Fibroblast of pulmonary artery (primary cell): ENCODE data around the gene GULP1.

Source experiments
- DNase-seq: peaks from one replicate; pipeline ENCODE4 v3.0.0-alpha.2; 2010; ENCODE audit warnings: low read depth
- H3K4me3 ChIP-seq: replicated peaks from 2 replicates; pipeline ENCODE4 v1.5.1; 2011; ENCODE audit warnings: low read depth, mild to moderate bottlenecking, control low read depth, low read length, moderate library complexity
- TF ChIP-seq, protein P1 (sequence below): IDR thresholded peaks from 2 replicates; pipeline ENCODE4 v1.5.1; 2011; ENCODE audit warnings: mild to moderate bottlenecking, control low read depth, low read length, inconsistent platforms; ENCODE audit errors: missing control alignments

Gene GULP1

GRCh38 chr2:188345831-188346458, 54.3 kb downstream of the GULP1 start:
- no peak for DNase-seq
- H3K4me3 ChIP-seq: no peak overlapping the region
- TF ChIP-seq, protein P1, sequence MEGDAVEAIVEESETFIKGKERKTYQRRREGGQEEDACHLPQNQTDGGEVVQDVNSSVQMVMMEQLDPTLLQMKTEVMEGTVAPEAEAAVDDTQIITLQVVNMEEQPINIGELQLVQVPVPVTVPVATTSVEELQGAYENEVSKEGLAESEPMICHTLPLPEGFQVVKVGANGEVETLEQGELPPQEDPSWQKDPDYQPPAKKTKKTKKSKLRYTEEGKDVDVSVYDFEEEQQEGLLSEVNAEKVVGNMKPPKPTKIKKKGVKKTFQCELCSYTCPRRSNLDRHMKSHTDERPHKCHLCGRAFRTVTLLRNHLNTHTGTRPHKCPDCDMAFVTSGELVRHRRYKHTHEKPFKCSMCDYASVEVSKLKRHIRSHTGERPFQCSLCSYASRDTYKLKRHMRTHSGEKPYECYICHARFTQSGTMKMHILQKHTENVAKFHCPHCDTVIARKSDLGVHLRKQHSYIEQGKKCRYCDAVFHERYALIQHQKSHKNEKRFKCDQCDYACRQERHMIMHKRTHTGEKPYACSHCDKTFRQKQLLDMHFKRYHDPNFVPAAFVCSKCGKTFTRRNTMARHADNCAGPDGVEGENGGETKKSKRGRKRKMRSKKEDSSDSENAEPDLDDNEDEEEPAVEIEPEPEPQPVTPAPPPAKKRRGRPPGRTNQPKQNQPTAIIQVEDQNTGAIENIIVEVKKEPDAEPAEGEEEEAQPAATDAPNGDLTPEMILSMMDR: no peak

DNA sequence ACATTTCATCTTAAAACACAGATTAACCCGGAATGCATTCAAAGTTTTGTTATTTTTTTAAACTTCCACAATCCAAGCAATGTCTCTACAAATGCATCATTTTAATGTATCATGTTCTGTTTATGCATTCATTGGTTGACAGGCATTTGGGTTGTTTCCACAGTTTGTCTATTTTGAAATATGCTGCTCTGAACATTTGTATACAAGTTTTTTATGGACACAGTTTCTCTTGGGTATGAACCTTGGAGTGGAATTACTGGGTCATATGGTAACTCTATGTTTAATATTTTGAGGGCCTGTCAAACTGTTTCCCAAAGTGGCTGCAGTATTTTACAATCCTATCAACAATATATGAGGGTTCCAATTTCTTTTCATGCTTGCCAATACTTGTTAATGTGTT, 57.3 kb downstream of the GULP1 start:
- TF ChIP-seq, protein P1: no peak
- no peak for DNase-seq
- H3K4me3 ChIP-seq: no peak overlapping the region

- TF ChIP-seq, protein P1: no peak
- no peak for DNase-seq
- H3K4me3 ChIP-seq: no peak overlapping the region
Measured at GRCh38 chr2:188353282-188353681, 61.6 kb downstream of the GULP1 start.

GRCh38 chr2:188360485-188361263, 69.0 kb downstream of the GULP1 start:
- no peak overlapping the region for H3K4me3 ChIP-seq
- TF ChIP-seq, protein P1: no peak
- DNase-seq: no peak

DNA sequence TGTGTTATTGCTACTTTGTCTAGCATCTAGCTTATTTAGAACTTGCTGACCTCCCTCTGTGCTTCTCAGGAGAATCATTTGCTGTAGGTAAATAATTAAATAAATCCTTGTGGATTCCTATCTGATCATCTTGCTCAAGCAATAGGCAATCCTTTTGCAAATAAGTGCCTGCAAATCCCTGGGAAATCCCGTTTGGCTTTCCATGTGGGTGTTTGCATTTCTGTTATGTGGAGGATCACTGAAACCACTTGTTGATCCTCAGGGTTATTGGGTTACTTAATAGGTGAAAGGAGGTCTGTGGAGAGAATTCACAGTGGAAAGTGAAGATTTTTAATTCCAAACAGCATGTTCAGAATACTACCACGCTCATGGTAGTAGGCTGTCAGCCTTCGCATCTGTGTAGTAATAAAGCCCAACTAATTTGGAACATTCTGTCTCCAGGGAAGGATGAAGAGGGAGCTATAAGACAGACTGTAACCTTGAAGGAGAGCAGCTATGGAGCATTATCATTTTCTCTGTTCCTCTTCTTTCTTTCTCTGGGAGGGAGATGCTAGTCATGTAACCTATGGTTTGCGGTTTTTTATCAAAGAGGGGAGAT, 72.5 kb downstream of the GULP1 start:
- no peak overlapping the region for H3K4me3 ChIP-seq
- TF ChIP-seq, protein P1: no peak
- no peak for DNase-seq

DNA sequence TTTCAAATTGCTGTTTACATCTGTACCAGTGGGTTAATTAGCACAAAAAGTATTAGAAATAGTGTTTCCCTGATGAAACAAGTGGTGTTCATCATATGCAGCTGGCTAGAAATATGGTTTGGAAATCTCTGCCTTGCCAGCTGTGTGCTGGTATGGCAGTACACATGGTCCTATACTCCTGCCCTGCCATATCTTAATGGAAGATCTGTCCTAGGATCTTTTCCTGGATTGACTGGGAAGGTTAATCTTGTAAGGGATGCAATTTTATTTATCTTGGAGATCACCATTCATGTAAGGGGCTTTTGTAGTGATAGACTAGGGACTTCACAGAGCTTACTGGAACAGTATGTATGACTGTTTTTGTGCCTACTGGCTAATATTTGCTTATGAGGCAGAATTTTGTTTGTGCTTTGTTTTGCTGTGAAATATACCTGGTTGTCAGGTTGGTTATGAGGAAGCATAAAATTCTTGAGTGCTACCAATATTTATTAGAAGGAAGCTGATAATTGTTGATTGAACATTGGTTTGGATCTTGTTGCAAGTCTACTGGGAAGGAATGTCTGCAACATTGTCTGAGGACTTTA, 73.5 kb downstream of the GULP1 start:
- H3K4me3 ChIP-seq: no peak overlapping the region
- TF ChIP-seq, protein P1: no peak
- no peak for DNase-seq
